Activated B cell treated with CpG ODN at 0.5 μM for 24 hours (primary cell): ENCODE data around the gene PRMT6. TPM values are rescaled to one million over a fixed set of nuclear protein-coding genes. Genes with fewer than 3 reads are reported as not detected.
"Not testable (repeated sequence)": the region's sequence is repeated elsewhere in the genome, so short reads cannot be mapped to it uniquely, and the experiment has no call there.

ENCODE experiments used
- ATAC-seq: fragments of 200-7000 bp; cut with Tn5 transposase; one replicate; pipeline ENCODE4 v1.10.0; 2021; ENCODE audit warnings: low read depth, mild to moderate bottlenecking, moderate library complexity
- CTCF ChIA-PET: fragments of 350-600 bp; sonication (Branson Sonifier 250); formaldehyde crosslinking; loops from one replicate; lab custom pipeline; 2021; ENCODE audit warnings: antibody characterized with exemption; lab: Charles Lee
- POLR2A ChIA-PET: fragments of 350-600 bp; sonication (Branson Sonifier 250); formaldehyde crosslinking; loops from one replicate; lab custom pipeline; 2021; ENCODE audit warnings: antibody characterized with exemption; lab: Charles Lee
- DNase-seq: peaks from one replicate; pipeline ENCODE4 v3.0.0; 2022
- H3K27ac Mint-ChIP-seq: one replicate; pipeline ENCODE4 v1.8.0; 2020; ENCODE audit warnings: mixed read lengths
- H3K27me3 Mint-ChIP-seq: one replicate; pipeline ENCODE4 v1.8.0; 2021; ENCODE audit warnings: mixed read lengths
- H3K36me3 Mint-ChIP-seq: one replicate; pipeline ENCODE4 v1.8.0; 2021; ENCODE audit warnings: low read depth, mixed read lengths
- H3K4me1 Mint-ChIP-seq: one replicate; pipeline ENCODE4 v1.8.0; 2021; ENCODE audit warnings: mixed read lengths
- H3K4me3 Mint-ChIP-seq: one replicate; pipeline ENCODE4 v1.8.0; 2020; ENCODE audit warnings: mild to moderate bottlenecking, mixed read lengths
- H3K9me3 Mint-ChIP-seq: one replicate; pipeline ENCODE4 v1.8.0; 2020; ENCODE audit warnings: mixed read lengths
- intact Hi-C: fragments of 100-400 bp; cut with micrococcal nuclease; formaldehyde crosslinking; loops from one replicate; pipeline ENCODE4 v1.15.1; 2024
- total RNA-seq: library from RNA; stranded (reverse); gene quantifications from 2 replicates; pipeline ENCODE4 v1.2.3, GENCODE V29; 2022
- TF ChIP-seq, protein P1 (sequence below): fragments of 200-600 bp; IDR thresholded peaks from one replicate; pipeline ENCODE4 v1.8.0; 2022; ENCODE audit warnings: antibody characterized with exemption, mild to moderate bottlenecking

The PRMT6 gene
- total RNA-seq, 1 donor from 2014 or later: 22.3 TPM

DNA sequence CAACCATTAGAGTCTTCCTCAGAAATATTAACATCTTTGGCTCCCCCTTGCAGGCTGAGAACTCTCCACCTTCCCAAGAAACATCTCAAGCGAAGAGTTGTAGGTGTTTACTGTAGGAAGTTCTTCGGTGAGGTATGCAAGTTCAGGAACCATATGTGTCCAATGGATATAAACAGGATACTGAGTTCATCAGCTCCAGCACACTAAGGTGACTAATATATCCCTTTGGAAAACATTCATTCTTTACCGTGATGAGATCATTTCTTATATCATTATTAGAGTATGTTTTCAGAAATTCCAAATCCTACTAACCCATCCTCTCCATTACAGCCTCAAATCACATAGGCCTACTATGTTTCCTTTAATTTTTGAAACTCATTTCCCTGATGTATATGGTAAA lies 37.3 kb upstream of the PRMT6 start:
- TF ChIP-seq, protein P1, sequence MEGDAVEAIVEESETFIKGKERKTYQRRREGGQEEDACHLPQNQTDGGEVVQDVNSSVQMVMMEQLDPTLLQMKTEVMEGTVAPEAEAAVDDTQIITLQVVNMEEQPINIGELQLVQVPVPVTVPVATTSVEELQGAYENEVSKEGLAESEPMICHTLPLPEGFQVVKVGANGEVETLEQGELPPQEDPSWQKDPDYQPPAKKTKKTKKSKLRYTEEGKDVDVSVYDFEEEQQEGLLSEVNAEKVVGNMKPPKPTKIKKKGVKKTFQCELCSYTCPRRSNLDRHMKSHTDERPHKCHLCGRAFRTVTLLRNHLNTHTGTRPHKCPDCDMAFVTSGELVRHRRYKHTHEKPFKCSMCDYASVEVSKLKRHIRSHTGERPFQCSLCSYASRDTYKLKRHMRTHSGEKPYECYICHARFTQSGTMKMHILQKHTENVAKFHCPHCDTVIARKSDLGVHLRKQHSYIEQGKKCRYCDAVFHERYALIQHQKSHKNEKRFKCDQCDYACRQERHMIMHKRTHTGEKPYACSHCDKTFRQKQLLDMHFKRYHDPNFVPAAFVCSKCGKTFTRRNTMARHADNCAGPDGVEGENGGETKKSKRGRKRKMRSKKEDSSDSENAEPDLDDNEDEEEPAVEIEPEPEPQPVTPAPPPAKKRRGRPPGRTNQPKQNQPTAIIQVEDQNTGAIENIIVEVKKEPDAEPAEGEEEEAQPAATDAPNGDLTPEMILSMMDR: no peak
- H3K27ac Mint-ChIP-seq: no peak overlapping the region
- CTCF ChIA-PET: no interaction called here

DNA sequence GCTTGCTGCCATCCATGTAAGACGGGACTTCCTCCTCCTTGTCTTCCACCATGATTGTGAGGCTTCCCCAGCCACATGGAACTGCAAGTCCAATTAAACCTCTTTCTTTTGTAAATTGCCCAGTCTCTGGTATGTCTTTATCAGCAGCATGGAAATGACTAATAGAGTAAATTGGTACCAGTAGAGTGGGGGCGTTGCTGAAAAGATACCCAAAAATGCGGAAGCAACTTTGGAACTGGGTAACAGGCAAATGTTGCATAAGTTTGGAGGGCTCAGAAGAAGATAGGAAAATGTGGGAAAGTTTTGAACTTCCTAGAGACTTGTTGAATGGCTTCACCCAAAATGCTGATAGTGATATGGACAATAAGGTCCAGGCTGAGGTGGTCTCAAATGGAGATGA lies 17.6 kb upstream of the PRMT6 start:
- POLR2A ChIA-PET, H3K9me3 Mint-ChIP-seq, CTCF ChIA-PET, H3K4me3 Mint-ChIP-seq, ATAC-seq, H3K36me3 Mint-ChIP-seq, intact Hi-C loops, H3K27ac Mint-ChIP-seq, DNase-seq, H3K4me1 Mint-ChIP-seq: not testable (repeated sequence)
- H3K27me3 Mint-ChIP-seq: peaks cover 11% of the 10 kb centered on the region

More for the DNA sequence above, 37.3 kb upstream of the PRMT6 start:
- H3K4me3 Mint-ChIP-seq: no peak overlapping the region
- peaks cover 3% of the 10 kb centered on the region for H3K4me1 Mint-ChIP-seq
- ATAC-seq (no peak), DNase-seq (no peak)
- intact Hi-C loops: no loop called here
- H3K36me3 Mint-ChIP-seq: no peaks in the 10 kb centered on the region
- H3K9me3 Mint-ChIP-seq: peaks cover 2% of the 10 kb centered on the region
- peaks cover 17% of the 10 kb centered on the region for H3K27me3 Mint-ChIP-seq
- POLR2A ChIA-PET: no interaction called here

DNA sequence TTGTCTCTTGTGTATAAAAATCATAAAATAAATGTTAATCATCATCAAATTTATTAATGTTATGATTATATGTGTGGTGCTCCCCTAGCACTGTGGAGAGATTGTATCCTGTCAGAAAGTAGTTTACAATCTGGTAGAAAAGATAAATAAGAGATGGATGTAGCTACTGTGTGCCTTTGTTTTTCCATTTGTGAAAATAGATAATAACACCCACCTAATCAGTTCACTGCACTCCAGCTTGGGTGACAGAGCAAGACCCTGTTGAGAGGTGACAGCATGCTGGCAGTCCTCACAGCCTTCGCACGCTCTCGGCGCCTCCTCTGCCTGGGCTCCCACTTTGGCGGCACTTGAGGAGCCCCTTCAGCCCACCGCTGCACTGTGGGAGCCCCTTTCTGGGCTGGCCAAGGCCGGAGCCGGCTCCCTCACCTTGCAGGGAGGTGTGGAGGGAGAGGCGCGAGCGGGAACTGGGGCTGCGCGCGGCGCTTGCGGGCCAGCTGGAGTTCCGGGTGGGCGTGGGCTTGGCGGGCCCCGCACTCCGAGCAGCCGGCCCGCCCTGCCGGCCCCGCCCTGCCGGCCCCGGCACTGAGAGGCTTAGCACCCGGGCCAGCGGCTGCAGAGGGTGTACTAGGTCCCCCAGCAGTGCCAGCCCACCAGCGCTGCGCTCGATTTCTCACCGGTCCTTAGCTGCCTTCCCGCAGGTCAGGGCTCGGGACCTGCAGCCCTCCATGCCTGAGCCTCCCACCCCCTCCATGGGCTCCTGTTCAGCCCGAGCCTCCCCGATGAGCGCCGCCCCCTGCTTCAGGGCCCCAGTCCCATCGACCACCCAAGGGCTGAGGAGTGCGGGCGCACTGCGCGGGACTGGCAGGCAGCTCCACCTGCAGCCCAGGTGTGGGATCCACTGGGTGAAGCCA lies 11.9 kb upstream of the PRMT6 start:
- ATAC-seq, intact Hi-C loops, DNase-seq, CTCF ChIA-PET, H3K36me3 Mint-ChIP-seq, H3K27ac Mint-ChIP-seq, H3K4me1 Mint-ChIP-seq, H3K4me3 Mint-ChIP-seq: not testable (repeated sequence)
- Mint-ChIP-seq H3K27me3 (peaks cover 11% of the 10 kb centered on the region), H3K9me3 (peaks cover 13% of the 10 kb centered on the region)
- POLR2A ChIA-PET: interaction anchor here (0.6 kb wide), 1 partner anchor 95 kb away, joined by 3 read pairs; no protein-coding TSS in a partner anchor

DNA sequence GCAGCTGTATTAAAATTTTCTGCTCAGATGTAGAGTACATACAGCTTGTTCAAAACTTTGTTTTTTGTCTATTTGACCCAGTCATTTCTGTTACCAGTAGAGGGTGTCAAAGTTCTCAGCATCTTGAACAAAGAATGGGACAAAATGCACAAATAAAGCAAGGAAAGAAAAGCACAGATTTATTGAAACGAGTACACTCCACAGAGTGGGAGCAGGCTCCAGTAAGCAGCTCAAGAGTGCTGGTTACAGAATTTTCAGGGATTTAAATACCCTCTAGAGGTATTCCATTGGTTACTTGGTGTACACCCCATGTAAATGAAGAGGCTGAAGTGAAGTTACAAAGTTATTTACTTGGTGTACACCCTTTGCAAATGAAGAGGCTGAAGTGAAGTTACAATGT lies 8.9 kb upstream of the PRMT6 start:
- POLR2A ChIA-PET: no interaction called here
- ATAC-seq (no peak), DNase-seq (no peak)
- H3K4me3 Mint-ChIP-seq: no peak overlapping the region
- H3K27me3 Mint-ChIP-seq: peaks cover 4% of the 10 kb centered on the region
- intact Hi-C loops: loop anchor here (1.0 kb wide), 1 partner anchor 482 kb away; no protein-coding TSS in a partner anchor
- CTCF ChIA-PET: interaction anchor here (0.5 to 0.8 kb wide), 2 partner anchors 95 to 482 kb away, joined by 3 read pairs; no protein-coding TSS in a partner anchor
- no peaks in the 10 kb centered on the region for H3K36me3 Mint-ChIP-seq
- H3K4me1 Mint-ChIP-seq: peaks cover 3% of the 10 kb centered on the region
- H3K27ac Mint-ChIP-seq: no peak overlapping the region
- TF ChIP-seq, protein P1: no peak
- peaks cover 13% of the 10 kb centered on the region for H3K9me3 Mint-ChIP-seq

DNA sequence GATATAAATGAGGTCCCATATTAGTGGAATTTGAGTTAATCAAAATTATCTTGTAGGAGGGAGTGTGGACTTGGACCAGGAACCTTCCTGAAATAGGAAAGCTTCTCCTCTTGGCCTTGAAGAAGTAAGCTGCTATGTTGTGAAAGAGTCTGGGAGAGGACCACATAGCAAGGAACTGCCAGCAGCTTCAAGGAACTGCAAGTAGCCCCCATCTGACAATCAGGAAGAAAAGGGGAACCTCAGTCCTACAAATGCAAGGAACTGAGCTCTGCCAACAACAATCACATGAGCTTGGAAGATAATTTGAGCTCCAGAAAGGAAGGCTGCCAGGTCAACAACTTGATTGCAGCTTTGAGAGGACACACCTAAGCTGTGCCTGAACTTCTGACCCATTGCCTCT lies 8.2 kb upstream of the PRMT6 start:
- intact Hi-C loops: no loop called here
- H3K4me3 Mint-ChIP-seq: no peak overlapping the region
- DNase-seq (no peak), ATAC-seq (no peak)
- TF ChIP-seq, protein P1: no peak
- H3K27ac Mint-ChIP-seq: no peak overlapping the region
- no peaks in the 10 kb centered on the region for H3K36me3 Mint-ChIP-seq
- ChIA-PET CTCF (no interaction called here), POLR2A (no interaction called here)
- H3K4me1 Mint-ChIP-seq: peaks cover 3% of the 10 kb centered on the region
- H3K9me3 Mint-ChIP-seq: peaks cover 13% of the 10 kb centered on the region
- peaks cover 4% of the 10 kb centered on the region for H3K27me3 Mint-ChIP-seq

DNA sequence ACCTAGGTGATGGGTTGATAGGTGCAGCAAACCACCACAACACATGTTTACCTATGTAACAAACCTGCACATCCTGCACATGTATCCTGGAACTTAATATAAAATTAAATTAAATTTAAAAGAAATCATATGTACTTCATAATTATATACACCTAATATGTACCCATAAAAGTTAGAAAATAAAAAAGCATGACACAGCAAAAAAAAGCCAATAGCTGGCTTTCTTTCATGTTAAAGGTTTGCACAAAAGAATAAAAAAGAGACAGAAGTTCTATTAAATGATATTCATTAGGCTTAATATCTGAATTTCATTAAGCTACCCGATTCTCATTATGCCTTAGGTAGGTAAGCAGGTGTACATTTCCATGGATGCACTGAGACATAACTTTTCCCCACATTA lies 5.2 kb upstream of the PRMT6 start:
- Mint-ChIP-seq H3K4me1 (peaks cover 7% of the 10 kb centered on the region), H3K27ac (no peak overlapping the region), H3K36me3 (peaks cover 2% of the 10 kb centered on the region), H3K27me3 (peaks cover 4% of the 10 kb centered on the region), H3K9me3 (peaks cover 13% of the 10 kb centered on the region), H3K4me3 (no peak overlapping the region)
- ChIA-PET CTCF (no interaction called here), POLR2A (no interaction called here)
- intact Hi-C loops: loop anchor here (10.0 kb wide), 1 partner anchor 1176 kb away; no protein-coding TSS in a partner anchor
- DNase-seq (no peak), ATAC-seq (no peak)
- TF ChIP-seq, protein P1: no peak

DNA sequence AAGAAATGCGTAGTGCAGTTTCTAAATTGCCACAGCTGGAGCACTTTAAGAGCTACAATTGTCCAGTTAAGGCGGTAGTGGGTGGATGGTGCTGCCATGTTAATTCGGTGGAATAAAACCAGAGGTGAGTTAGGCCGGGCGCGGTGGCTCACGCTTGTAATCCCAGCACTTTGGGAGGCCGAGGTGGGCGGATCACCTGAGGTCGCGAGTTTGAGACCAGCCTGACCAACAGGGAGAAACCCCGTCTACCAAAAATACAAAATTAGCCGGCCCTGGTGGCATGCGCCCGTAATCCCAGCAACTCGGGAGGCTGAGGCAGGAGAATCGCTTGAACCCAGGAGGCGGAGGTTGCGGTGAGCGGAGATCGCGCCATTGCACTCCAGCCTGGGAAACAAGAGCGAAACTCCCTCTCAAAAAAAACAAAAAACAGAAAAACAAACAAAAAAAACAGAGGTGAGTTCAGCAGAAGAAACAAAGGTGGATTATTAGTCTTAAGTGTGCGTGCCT lies 502 bp upstream of the PRMT6 start:
- peaks cover 22% of the 10 kb centered on the region for H3K36me3 Mint-ChIP-seq
- POLR2A ChIA-PET: interaction anchor here (1.1 to 2.0 kb wide), 5 partner anchors 84 to 395 kb away, joined by 3 to 14 read pairs (median 4); no protein-coding TSS in a partner anchor
- H3K9me3 Mint-ChIP-seq, DNase-seq, ATAC-seq, H3K27me3 Mint-ChIP-seq: not testable (repeated sequence)
- CTCF ChIA-PET: interaction anchor here (1.1 kb wide), 1 partner anchor 10 kb away, joined by 3 read pairs; no protein-coding TSS in a partner anchor
- peak overlapping the region; percentile 90 for H3K27ac Mint-ChIP-seq
- peak overlapping the region; percentile 94 for H3K4me3 Mint-ChIP-seq
- intact Hi-C loops: loop anchor here (1.0 to 10.0 kb wide), 4 partner anchors 84 to 1181 kb away; no protein-coding TSS in a partner anchor
- peaks cover 31% of the 10 kb centered on the region for H3K4me1 Mint-ChIP-seq
